Measurements from ENCODE around the gene UBE2I.

The UBE2I gene

GRCh38 chr16:1331712-1332617 lies 22.5 kb downstream of the UBE2I start:
- peak; percentile 27 for DNase-seq

- DNase-seq = no peak
These were observed 23.2 kb downstream of the UBE2I start for GRCh38 chr16:1332618-1333148.

GRCh38 chr16:1333149-1333812 lies 23.8 kb downstream of the UBE2I start, which contains the start of gene BAIAP3:
Gene BAIAP3, plus strand, starts transcription at chr16:1333645. Its CDS starts 4,905 bp downstream, at chr16:1338550.
- DNase-seq = no peak

- DNase-seq = no peak
These were observed 24.6 kb downstream of the UBE2I start for GRCh38 chr16:1333854-1334700.

- DNase-seq = no peak
These were observed 25.3 kb downstream of the UBE2I start for GRCh38 chr16:1334739-1335138.

GRCh38 chr16:1335211-1335971 lies 26.0 kb downstream of the UBE2I start:
- no peak for DNase-seq

- peak; percentile 7 for DNase-seq
These were observed 26.6 kb downstream of the UBE2I start for GRCh38 chr16:1335996-1336395.

GRCh38 chr16:1336619-1337018 lies 27.2 kb downstream of the UBE2I start:
- DNase-seq = no peak

GRCh38 chr16:1337486-1337885 lies 28.1 kb downstream of the UBE2I start:
- no peak for DNase-seq

- DNase-seq = peak; percentile 28
These were observed 28.8 kb downstream of the UBE2I start for GRCh38 chr16:1338119-1338730.

- DNase-seq = no peak
These were observed 29.6 kb downstream of the UBE2I start for GRCh38 chr16:1338855-1339675.

- DNase-seq = no peak
These were observed 31.5 kb downstream of the UBE2I start for GRCh38 chr16:1340730-1341494.

- DNase-seq = no peak
These were observed 32.3 kb downstream of the UBE2I start for GRCh38 chr16:1341495-1342420.

GRCh38 chr16:1342526-1343427 lies 33.3 kb downstream of the UBE2I start:
- DNase-seq = peak; percentile 97

- no peak for DNase-seq
These were observed 34.2 kb downstream of the UBE2I start for GRCh38 chr16:1343428-1344242.

- DNase-seq = no peak
These were observed 35.1 kb downstream of the UBE2I start for GRCh38 chr16:1344499-1344898.

GRCh38 chr16:1345087-1345486 lies 35.7 kb downstream of the UBE2I start:
- DNase-seq = no peak
